Stimulated activated CD8-positive, alpha-beta memory T cell treated with anti-CD3 and anti-CD28 coated beads, Interleukin-2, amount 100 ng/mL, for 48 hours (primary cell): Measurements from ENCODE around the gene PEPD.

Experiments used
- DNase-seq, 2 donors: peaks; one replicate each; pipeline ENCODE4 v3.0.0-alpha.2; 2020; ENCODE audit warnings: low read depth in 2 of 2

PEPD gene

GRCh38 chr19:33422369-33423180 is 99.0 kb downstream of the PEPD start:
- no peak for DNase-seq

- DNase-seq = no peak
Measured at GRCh38 chr19:33421368-33421767, 100.2 kb downstream of the PEPD start.

GRCh38 chr19:33420821-33421220 is 100.8 kb downstream of the PEPD start:
- DNase-seq = no peak

GRCh38 chr19:33419788-33420130 is 101.8 kb downstream of the PEPD start:
- no peak for DNase-seq

- DNase-seq = no peak
Measured at GRCh38 chr19:33418871-33419787, 102.5 kb downstream of the PEPD start.

- no peak for DNase-seq
Measured at GRCh38 chr19:33418461-33418860, 103.1 kb downstream of the PEPD start.

- DNase-seq = no peak
Measured at GRCh38 chr19:33417751-33418150, 103.8 kb downstream of the PEPD start.

- peak; percentile 62 to 63 for DNase-seq
Measured at GRCh38 chr19:33416307-33417215, 105.0 kb downstream of the PEPD start.

GRCh38 chr19:33414667-33415605 is 106.7 kb downstream of the PEPD start:
- no peak for DNase-seq

- DNase-seq = no peak
Measured at GRCh38 chr19:33413868-33414666, 107.5 kb downstream of the PEPD start.

- no peak for DNase-seq
Measured at GRCh38 chr19:33413426-33413725, 108.2 kb downstream of the PEPD start.

GRCh38 chr19:33412601-33413425 is 108.8 kb downstream of the PEPD start:
- DNase-seq = no peak

- no peak for DNase-seq
Measured at GRCh38 chr19:33411621-33412180, 109.9 kb downstream of the PEPD start.

- DNase-seq = no peak
Measured at GRCh38 chr19:33410915-33411401, 110.6 kb downstream of the PEPD start.

GRCh38 chr19:33409906-33410685 is 111.5 kb downstream of the PEPD start:
- DNase-seq = no peak

- DNase-seq = no peak
Measured at GRCh38 chr19:33408538-33409434, 112.8 kb downstream of the PEPD start.

GRCh38 chr19:33408116-33408515 is 113.5 kb downstream of the PEPD start:
- DNase-seq = no peak
